Panc1 (cell line): ENCODE measurements around the gene QKI. TPM values are rescaled to one million over a fixed set of nuclear protein-coding genes. Genes with fewer than 3 reads are reported as not detected.
A peak's percentile ranks its signal among the peaks of the same experiment; 100 is the strongest.

Experiments
- ATAC-seq: fragments of 200-7000 bp; cut with Tn5 transposase; 2 replicates; pipeline ENCODE4 v1.9.1; 2020; ENCODE audit warnings: mild to moderate bottlenecking, moderate library complexity
- BruUV-seq: library from RNA; stranded (reverse); fragments of 400-500 nt; replicated peaks from 2 replicates; lab custom pipeline; 2021; lab: Mats Ljungman, UMichigan
- CTCF ChIA-PET: fragments of 300-600 bp; sonication (Branson Sonifier 250); formaldehyde crosslinking; loops from one replicate; lab custom pipeline; 2022; ENCODE audit warnings: antibody characterized with exemption; lab: Charles Lee
- POLR2A ChIA-PET: fragments of 300-600 bp; sonication (Branson Sonifier 250); formaldehyde crosslinking; loops from one replicate; lab custom pipeline; 2022; ENCODE audit warnings: antibody characterized with exemption; lab: Charles Lee
- DNase-seq: peaks from one replicate; pipeline ENCODE4 v3.0.0-alpha.2; 2010; ENCODE audit warnings: low read depth, low spot score
- H3K27ac ChIP-seq: 2 replicates; pipeline ENCODE4 v1.5.1; 2011; ENCODE audit warnings: mild to moderate bottlenecking, low read length, inconsistent platforms
- H3K27me3 ChIP-seq: fragments of 200-500 bp; sonication (Bioruptor generic); 2 replicates; pipeline ENCODE4 v1.6.0; 2014; ENCODE audit warnings: low read length, inconsistent platforms; ENCODE audit not compliant: control insufficient read depth, insufficient read depth
- H3K36me3 ChIP-seq: fragments of 200-500 bp; sonication (Bioruptor generic); 2 replicates; pipeline ENCODE4 v1.5.1; 2014; ENCODE audit warnings: inconsistent platforms, mild to moderate bottlenecking, low read length, moderate library complexity; ENCODE audit not compliant: control insufficient read depth, insufficient read depth
- H3K4me1 ChIP-seq: 2 replicates; pipeline ENCODE4 v1.5.1; 2011; ENCODE audit warnings: inconsistent platforms, mild to moderate bottlenecking, low read length, moderate library complexity; ENCODE audit not compliant: control insufficient read depth, insufficient read depth
- H3K4me3 ChIP-seq, 2 experiments: 2 replicates each; pipeline ENCODE4 v1.5.1; 2011 to 2012; ENCODE audit warnings: low read depth in 2 of 2, low read length in 2 of 2, mild to moderate bottlenecking in 2 of 2, inconsistent platforms in 1 of 2, moderate library complexity in 1 of 2
- H3K9me3 ChIP-seq: fragments of 200-500 bp; sonication (Bioruptor generic); 2 replicates; pipeline ENCODE4 v1.5.1; 2014; ENCODE audit warnings: low read depth, mild to moderate bottlenecking, inconsistent platforms, low read length, moderate library complexity; ENCODE audit not compliant: control insufficient read depth, insufficient read depth
- CTCF ChIP-seq: fragments of 450-650 bp; IDR thresholded peaks from 2 replicates; pipeline ENCODE4 v1.5.1; 2017; ENCODE audit warnings: mild to moderate bottlenecking
- POLR2AphosphoS5 ChIP-seq: IDR thresholded peaks from 2 replicates; pipeline ENCODE4 v1.6.1; 2012; ENCODE audit warnings: mild to moderate bottlenecking, low read depth, low read length, moderate library complexity
- REST ChIP-seq, 2 experiments: IDR thresholded peaks; 2 replicates each; pipeline ENCODE4 v1.6.1; 2011 to 2012; ENCODE audit warnings: low read depth in 2 of 2, control low read depth in 1 of 2, low read length in 1 of 2, mild to moderate bottlenecking in 1 of 2, moderate library complexity in 1 of 2; ENCODE audit not compliant: insufficient read depth in 1 of 2
- SIN3A ChIP-seq: IDR thresholded peaks from 2 replicates; pipeline ENCODE4 v1.6.1; 2012; ENCODE audit warnings: low read depth, mild to moderate bottlenecking, low read length, moderate library complexity, borderline replicate concordance; ENCODE audit not compliant: insufficient read depth
- TCF7L2 ChIP-seq: IDR thresholded peaks from 2 replicates; pipeline ENCODE4 v1.6.1; 2011; ENCODE audit warnings: mild to moderate bottlenecking, low read depth, low read length, inconsistent platforms
- in situ Hi-C: cut with HindIII; loops from 2 replicates; pipeline ENCODE4 v1.10.0; 2016; ENCODE audit warnings: low sequenced_read_pairs, low pct_unique_long_range_greater_than_20kb
- intact Hi-C: fragments of 100-400 bp; cut with micrococcal nuclease; formaldehyde crosslinking; loops from one replicate; pipeline ENCODE4 v1.10.0; 2022; ENCODE audit not compliant: unreplicated experiment
- total RNA-seq: library from RNA; stranded (reverse); gene quantifications from one replicate; pipeline ENCODE4 v1.2.1, GENCODE V29; 2021; ENCODE audit not compliant: unreplicated experiment

Gene QKI
- total RNA-seq, 1 experiment from 2014 or later = 176 TPM

DNA sequence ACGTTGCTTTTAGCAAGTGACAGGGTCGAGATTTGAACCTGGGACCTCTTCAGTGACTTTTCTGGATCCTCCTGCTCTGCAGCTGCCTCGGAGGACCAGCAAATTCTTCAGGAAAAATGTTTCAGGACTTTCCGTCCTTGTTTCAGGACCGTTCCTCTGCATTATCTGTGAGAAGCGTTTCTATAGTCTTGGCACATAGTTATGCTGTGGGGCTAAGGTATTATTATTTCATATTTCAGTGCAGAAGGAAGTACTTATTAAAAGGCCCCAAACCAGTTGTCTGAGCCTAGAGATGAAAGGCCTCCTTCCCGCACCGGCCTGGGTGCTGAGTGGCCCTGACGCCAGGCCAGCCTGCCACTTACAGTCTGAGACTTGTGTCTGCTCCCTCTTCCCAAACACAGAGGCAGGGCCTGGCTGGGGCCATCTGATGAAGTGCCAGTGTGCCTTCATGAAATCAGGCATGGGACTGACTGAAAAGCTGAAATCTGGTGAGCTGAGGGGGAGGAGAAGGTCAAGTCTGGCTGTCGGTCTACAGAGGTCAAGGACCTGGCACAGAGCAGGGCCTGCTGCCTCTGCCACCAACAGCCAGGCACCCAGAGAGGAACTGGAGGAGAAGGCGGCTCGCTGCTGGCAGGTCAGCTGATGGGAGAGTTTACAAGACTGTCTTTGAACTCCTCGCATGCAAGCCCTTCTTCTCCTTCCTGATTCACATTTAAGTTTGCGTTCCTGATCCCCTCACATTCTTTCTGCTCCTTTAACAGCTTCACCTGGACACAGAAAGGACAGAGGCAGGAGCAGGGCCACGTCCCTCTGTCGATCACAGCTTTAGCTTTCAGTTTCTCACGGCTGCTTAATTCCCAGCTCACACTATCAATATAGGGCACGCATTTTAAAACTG lies 8.9 kb upstream of the QKI start:
- Histone ChIP-seq H3K4me3 (peak overlapping the region; percentile 22 to 54), H3K27ac (peak overlapping the region; percentile 84), H3K9me3 (no peaks in the 10 kb centered on the region), H3K4me1 (peaks cover 14% of the 10 kb centered on the region), H3K36me3 (no peaks in the 10 kb centered on the region), H3K27me3 (no peaks in the 10 kb centered on the region)
- intact Hi-C loops (no loop called here), in situ Hi-C loops (no loop called here)
- no TSS peak for BruUV-seq
- TF ChIP-seq POLR2AphosphoS5 (no peak), TCF7L2 (no peak), CTCF (no peak), SIN3A (no peak), REST (IDR thresholded peaks at IDR 0.05; ENCODE audit: insufficient read depth in 1 of 2, low read depth in 2 of 2, low read length in 1 of 2) (no peak)
- POLR2A ChIA-PET = interaction anchor here (0.6 kb wide), 1 partner anchor 1800 kb away, joined by 6 read pairs; no protein-coding TSS in a partner anchor
- no peak for DNase-seq
- peak; percentile 87 for ATAC-seq
- CTCF ChIA-PET = no interaction called here

DNA sequence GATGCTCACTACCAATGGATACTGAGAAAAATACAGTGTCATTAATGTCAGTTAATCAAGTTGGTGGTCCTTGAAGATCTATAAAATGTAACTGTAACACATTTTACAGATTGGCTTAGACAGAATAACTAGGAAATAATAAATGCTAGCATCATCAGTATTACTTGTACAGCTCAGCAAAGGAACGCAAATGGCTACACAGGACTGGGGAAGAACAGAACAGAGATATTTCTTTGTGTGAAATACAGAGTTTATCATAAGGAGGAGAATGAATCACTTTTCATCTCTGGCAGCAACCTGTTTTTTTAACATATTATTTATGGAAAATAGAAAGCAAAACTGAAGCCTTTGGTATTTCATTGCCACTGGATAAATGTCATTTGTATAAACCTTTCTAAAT lies 8.2 kb upstream of the QKI start:
- H3K9me3 ChIP-seq = no peaks in the 10 kb centered on the region
- H3K36me3 ChIP-seq = no peaks in the 10 kb centered on the region
- H3K4me3 ChIP-seq = peak overlapping the region; percentile 22 to 54
- CTCF ChIA-PET = no interaction called here
- BruUV-seq = no TSS peak
- H3K27me3 ChIP-seq = no peaks in the 10 kb centered on the region
- H3K4me1 ChIP-seq = peaks cover 19% of the 10 kb centered on the region
- POLR2A ChIA-PET = interaction anchor here (0.6 kb wide), 1 partner anchor 1801 kb away, joined by 6 read pairs; no protein-coding TSS in a partner anchor
- ATAC-seq (no peak), DNase-seq (no peak)
- intact Hi-C loops (no loop called here), in situ Hi-C loops (no loop called here)
- H3K27ac ChIP-seq = peak overlapping the region; percentile 84
- TF ChIP-seq SIN3A (no peak), TCF7L2 (no peak), CTCF (no peak), POLR2AphosphoS5 (no peak), REST (IDR thresholded peaks at IDR 0.05; ENCODE audit: insufficient read depth in 1 of 2, low read depth in 2 of 2, low read length in 1 of 2) (no peak)
